Measurements from ENCODE around the gene CCK.

- TF ChIP-seq CTCF (conservative IDR thresholded peaks at IDR 0.05) = no peak
- no peak for TF ChIP-seq ZFX (IDR thresholded peaks at IDR 0.05)
Observed at GRCh38 chr3:42229266-42229941, 36.6 kb downstream of the CCK start.

All from C4-2B (cell line).